Amniotic epithelial cell (primary cell): ENCODE measurements around the gene NCKIPSD.
"Not testable (repeated sequence)": the region's sequence is repeated elsewhere in the genome, so short reads cannot be mapped to it uniquely, and the experiment has no call there.

ENCODE experiments used
- DNase-seq: peaks from one replicate; pipeline ENCODE4 v3.0.0-alpha.2; 2010; ENCODE audit warnings: low read depth

The NCKIPSD gene

DNA sequence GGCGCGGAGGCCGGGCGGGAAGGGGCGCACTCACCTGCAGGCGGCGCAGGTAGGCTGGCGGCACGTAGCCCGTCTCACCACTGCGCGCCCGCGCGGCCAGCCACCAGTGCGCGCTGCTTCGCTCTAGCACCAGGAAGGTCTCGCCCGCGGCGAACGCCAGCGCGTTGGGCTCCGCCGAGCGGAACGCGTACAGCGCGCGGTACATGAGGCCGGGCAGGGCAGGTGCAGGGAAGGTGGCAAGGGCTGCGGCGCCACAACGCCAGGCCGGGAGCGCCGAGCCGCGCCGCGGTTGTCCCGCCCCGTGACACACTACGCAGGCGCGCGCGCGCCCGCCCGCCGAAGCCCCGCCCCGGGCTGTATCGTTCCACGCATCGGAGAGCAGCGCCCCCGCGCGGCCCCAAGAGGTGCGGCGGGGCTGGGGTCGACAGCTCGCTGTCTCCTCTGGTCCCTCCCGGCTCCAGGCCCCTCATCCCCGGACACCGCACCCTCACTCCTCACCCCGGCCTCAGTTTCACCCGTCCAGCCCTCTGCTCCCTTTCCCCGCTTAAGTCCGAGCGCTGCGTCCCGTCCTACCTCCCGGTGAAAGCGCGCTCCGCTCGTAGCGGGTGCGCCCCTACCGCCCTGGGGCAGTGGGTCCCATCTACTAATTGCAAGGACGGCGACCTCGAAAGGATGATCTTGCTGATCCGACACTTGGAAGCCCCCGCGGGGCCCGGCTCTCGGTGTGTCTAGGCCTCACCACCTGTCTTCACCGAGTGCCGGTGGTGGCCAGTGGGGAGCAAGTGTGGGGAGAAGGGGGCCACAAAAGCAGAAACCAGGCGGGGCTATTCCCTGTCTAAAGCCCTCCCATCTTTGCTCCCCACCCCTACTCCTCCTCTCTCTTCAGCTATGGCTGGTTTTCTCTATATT lies at the start of gene NCKIPSD:
Gene NCKIPSD, minus strand, starts transcription at position 313 of the 909 bp plus-strand sequence. Its CDS starts 108 bp downstream, at position 205.
- peak; percentile 59 for DNase-seq

DNA sequence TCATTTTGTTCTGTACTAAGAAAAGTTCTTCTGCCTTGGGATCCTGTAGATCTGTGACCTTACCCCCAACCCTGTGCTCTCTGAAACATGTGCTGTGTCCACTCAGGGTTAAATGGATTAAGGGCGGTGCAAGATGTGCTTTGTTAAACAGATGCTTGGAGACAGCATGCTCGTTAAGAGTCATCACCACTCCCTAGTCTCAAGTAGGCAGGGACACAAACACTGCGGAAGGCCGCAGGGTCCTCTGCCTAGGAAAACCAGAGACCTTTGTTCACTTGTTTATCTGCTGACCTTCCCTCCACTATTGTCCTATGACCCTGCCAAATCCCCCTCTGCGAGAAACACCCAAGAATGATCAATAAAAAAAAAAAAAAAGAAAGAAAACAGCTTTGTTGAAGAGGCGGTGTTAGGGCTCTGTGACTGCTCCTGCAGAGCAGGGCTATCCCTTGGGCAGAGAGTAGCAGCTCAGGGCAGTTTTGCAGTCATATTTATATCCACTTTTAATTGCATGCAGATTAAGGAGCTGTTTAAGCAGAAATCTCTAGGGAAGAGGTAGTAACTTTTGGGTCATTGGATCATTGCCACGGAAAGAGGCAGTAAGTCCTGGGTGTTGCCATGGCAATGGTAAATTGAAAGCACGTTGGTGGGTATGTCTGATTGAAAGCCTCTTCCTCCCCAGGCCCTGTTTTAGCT lies 49.5 kb upstream of the NCKIPSD start:
- DNase-seq: not testable (repeated sequence)

DNA sequence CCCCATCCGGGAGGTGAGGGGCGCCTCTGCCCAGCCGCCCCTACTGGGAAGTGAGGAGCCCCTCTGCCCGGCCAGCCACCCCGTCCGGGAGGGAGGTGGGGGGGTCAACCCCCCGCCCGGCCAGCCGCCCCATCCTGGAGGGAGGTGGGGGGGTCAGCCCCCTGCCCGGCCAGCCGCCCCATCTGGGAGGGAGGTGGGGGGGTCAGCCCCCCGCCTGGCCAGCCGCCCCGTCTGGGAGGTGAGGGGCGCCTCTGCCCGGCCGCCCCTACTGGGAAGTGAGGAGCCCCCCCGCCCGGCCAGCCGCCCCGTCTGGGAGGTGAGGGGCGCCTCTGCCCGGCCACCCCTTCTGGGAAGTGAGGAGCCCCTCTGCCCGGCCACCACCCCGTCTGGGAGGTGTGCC lies 48.8 kb upstream of the NCKIPSD start:
- not testable (repeated sequence) for DNase-seq

DNA sequence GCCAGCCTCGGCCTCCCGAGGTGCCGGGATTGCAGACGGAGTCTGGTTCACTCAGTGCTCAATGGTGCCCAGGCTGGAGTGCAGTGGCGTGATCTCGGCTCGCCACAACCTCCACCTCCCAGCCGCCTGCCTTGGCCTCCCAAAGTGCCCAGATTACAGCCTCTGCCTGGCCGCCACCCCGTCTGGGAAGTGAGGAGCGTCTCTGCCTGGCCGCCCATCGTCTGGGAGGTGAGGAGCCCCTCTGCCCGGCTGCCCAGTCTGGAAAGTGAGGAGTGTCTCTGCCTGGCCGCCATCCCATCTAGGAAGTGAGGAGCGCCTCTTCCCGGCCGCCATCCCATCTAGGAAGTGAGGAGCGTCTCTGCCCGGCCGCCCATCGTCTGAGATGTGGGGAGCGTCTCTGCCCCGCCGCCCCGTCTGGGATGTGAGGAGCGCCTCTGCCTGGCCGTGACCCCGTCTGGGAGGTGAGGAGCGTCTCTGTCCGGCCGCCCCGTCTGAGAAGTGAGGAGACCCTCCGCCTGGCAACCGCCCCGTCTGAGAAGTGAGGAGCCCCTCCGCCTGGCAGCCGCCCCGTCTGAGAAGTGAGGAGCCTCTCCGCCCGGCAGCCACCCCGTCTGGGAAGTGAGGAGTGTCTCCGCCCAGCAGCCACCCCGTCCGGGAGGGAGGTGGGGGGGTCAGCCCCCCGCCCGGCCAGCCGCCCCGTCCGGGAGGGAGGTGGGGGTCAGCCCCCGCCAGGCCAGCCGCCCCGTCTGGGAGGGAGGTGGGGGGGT lies 48.2 kb upstream of the NCKIPSD start:
- not testable (repeated sequence) for DNase-seq

DNA sequence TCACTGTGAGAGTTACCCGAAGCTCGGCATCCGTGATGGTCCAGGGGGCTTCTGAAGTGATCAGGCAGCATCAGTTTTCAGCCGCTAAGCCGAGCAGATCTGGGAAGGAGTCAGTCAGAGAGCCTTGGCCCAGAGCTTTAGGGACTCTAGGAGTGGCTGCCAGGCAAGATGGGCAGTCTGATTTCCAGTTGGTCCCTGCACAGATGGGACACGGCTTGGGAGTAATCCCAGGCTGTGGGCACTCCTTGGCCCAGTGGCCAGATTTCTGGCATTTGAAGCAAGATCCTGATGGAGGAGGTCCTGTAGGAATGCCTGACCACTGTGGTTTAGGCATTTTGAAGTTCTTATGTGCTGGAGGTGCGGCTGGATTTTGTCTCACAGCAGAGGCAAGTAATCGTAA lies 41.8 kb upstream of the NCKIPSD start:
- DNase-seq: no peak

DNA sequence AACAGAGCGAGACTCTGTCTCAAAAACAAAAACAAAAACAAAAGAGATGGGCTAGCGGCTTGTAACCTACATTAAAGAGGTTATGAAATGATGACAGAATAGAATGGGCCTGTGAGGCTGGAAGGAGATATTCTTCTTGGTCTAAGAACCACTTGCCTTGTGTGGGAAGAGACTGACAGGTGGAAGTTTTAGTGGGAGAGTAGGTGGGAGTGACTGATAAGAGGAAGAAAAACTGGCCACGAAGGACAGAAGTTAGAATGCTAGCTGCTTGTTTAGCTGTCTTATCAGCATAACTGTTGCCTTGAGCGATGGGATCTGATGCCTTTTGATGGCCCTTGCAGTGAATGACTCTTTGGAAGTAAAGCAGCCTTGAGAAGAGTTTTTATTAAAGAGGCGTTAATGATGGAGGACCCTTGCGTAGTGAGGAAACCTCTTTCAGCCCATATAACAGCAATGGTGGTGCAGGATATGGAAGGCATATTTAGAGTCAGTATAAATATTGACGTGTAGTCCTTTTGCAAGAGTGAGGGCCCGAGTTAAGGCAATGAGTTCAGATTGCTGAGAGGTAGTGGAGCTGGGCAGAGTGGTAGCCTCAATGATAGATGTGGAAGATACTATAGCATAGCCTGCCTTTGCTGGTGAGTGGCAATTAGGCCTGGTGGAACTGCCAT lies 39.6 kb upstream of the NCKIPSD start:
- peak; percentile 51 for DNase-seq

DNA sequence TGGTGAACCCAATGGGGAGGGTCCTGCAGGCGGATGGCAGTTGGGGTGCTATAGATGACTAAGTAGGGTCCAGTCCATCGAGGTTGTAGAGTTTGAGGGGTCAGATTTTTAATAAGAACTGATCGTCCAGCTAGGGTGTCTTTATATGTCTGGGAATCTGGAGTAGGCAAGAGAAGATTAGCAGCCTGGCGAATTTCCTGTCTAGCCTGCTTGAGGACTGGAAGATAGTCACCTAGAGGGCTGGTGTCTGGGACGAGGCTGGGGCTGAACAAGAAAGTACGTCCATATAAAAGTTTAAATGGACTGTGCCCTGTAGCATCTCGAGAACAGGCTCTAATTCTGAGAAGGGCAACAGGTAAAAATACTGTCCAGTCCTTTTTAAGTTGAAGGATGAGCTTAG lies 38.0 kb upstream of the NCKIPSD start:
- DNase-seq: no peak

DNA sequence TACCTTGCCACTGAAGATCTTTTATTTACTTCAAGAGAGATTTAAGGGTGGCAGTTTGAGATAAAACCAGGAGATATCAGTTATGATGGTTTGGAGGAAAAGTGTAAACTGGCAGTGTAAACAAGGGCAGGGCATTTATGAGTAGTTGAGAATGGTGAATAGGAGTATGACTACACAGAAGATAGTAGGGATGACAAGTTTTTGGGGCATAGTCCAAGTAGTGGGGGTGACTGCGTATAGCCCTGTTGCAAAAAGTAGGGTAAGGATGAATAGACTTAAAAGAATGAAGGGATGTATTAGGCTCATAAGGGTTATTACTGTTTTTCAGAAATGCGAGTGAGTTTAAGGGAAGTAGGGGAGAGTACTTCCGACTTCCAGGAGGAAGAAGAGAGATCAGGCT lies 37.6 kb upstream of the NCKIPSD start:
- not testable (repeated sequence) for DNase-seq

DNA sequence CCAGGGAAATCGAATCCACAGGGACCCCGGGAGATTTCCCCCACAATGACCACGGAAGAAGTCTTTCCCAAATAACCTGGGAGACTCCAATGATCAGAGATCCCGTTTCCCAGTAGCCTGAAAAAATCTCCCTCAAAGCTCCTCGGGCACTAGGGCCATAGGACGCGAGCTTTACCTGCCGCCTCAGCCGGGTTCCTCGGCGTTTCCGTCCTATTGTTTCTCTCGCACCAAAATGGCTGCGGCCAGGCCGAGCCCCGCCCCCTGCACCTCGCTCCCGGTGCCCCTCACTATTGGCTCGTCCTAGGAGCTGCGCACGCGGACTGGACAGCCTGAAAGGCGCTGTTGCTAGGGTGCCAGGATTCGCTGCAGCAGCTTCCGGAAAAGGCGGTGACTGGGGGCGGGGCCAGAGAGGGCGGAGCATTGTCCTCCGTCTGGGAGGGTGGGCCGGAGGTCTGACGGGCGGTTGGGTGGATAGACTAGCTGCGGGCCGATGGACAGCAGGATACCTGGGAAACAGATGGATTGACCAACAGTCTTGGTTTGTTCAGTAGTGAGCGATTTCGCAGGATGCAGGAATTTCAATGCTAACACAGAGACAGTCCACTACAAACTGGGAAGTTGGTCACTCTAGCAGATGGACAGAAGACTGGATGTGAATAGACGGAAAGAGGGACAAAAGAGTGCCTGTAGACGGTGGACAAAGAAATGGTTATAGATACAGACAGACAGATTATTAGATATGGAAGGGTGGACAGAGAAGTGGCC lies 31.4 kb upstream of the NCKIPSD start, which contains the start of gene IP6K2:
Gene IP6K2, minus strand, starts transcription at position 240 of the 765 bp plus-strand sequence. CDS start 21,930 bp downstream, outside the sequence.
- DNase-seq: peak; percentile 97

DNA sequence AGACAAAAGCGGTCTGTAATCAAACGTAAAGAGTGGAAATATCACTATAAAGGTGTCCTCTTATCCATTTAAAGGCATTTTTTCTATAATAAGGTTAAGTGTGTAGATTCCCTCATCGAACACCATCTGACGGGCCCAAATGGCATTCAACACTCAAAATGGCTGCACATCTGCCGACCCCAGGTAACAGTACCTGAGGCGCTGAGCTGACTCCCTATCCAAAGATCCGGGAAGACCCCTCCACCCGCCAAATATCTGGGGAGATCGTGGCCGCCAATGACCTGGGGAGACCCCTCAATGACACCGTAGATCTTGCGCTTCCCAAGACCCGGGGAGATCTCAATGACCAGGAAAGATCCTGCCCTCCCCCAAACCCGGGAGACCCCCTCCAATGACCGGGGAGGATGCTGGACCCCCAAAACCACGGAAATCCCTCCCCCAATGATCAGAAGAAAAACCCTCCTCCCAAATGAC lies 30.8 kb upstream of the NCKIPSD start:
- no peak for DNase-seq

DNA sequence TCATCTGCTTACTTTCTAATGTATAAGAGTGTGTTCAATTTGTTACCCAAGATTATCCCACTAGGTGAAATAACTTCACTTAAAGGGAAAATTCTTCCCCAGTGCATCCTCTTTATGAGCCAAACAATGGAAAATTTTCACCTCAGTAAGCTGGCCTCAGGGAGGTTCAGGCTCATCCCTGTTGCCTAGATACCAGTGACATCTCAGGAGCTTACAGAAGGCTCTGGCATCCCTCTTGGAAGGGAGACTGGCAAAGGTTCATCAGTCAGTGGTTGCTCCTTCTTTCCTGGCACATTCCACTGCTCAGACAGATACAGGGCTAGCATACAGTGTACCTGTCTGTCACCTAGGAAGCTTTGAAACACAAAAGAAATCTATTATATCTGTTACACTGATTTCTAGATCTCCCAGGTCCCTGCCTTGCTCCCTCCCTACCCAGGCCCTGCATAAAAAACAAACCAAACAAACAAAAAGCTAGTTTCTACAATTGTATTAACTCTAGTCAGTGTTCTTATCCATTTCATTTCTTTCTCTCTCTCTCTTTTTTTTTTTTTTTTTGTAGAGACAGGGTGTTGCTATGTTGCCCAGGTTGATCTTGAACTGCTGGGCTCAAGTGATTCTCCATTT lies 29.6 kb upstream of the NCKIPSD start:
- DNase-seq: peak; percentile 86

DNA sequence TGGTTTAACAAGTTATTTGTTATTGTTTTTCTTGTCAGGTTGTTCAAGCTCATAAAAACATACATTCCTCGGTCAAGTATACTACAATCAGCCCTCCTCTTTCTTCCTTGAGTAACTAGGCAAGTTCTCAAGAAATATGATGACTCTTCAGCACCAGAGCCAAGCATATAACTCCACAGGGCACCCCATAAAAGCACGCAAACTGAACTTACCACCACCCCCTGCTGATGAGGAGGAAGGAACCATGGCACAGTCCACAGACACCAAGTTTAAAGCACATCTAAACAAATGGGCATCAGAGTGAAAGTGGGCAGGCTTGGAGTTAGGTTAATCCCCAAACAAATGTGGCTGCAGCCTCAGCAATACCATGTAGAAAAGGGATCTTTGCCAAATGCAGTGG lies 26.0 kb upstream of the NCKIPSD start:
- no peak for DNase-seq

DNA sequence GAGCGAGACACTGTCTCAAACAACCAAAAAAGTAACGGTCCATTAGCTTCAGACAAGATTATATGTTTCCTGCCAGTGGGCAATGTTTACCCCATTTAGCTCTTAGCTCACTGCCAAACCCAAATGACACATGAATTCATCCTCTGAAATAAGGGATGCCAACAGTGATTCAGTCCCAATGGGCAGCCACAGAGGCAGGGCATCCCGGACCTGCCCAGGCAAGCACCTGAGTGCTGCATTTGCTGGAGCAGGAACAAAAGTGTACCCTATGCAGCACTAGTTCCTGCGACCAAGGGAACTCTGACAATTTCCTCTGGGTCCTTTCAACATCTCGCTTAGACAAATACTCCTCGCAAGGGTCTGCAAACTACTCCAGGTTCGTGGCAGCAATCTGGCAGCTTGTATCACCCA lies 23.3 kb upstream of the NCKIPSD start:
- no peak for DNase-seq

DNA sequence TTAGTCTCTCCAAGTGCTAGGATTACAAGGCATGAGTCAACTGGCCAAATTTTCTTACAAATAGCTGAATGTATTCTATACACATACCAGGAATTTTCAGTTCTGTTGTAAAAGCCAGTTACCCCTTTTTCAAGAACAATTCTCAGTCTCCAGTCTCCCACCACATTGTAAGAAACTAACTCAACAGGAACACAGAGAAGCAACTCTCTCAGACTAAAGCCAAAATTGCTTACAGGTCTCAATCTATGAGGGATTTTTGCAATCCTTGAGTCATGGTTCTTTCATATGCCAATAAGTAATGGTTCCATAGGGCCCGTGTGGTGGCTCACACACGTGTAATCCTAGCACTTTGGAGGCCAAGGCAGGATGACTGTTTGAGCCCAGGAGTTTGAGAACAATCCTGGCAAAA lies 22.8 kb upstream of the NCKIPSD start:
- peak; percentile 52 for DNase-seq

DNA sequence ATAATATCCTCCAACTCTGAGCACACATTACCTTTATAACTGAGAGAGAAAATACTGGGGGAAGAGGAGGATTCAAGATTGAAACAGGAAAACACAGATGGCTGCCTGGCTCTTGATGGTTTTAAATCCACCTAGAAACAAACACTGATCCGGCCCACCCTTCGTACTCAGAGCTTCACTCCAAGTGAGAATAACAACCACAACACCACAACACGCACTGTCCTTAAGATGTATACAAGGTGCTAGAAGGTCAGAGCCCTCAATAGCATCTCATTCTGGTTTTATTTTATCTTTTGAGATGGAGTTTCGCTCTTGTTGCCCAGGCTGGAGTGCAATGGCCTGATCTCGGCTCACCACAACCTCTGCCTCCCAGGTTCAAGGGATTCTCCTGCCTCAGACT lies 21.4 kb upstream of the NCKIPSD start:
- no peak for DNase-seq

DNA sequence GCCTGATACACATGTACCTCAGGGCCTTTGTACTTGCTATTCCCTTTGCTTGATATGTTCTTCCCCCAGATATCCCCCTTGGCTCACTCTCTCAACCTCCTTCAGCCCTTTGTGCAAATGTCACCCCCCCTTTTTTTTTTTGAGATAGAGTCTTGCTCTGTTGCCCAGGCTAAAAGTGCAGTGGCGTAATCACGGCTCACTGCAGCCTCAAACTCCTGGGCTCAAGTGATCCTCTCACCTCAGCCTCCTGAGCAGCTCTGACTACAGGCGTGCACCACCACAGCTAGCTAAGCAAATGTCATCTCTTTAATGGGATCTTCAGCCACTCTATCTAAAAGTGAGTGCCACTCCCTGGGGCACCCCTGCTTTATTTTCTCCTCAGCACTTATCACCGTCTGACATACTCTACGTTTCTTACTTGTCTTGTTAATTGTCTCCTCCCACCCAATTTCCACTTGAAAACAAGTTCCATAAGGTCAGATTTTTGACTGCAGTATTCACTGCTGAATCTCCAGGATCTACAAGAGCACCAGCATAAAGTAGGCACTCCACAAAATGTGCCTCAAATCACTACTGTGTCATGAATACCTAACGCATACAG lies 16.7 kb upstream of the NCKIPSD start:
- no peak for DNase-seq

DNA sequence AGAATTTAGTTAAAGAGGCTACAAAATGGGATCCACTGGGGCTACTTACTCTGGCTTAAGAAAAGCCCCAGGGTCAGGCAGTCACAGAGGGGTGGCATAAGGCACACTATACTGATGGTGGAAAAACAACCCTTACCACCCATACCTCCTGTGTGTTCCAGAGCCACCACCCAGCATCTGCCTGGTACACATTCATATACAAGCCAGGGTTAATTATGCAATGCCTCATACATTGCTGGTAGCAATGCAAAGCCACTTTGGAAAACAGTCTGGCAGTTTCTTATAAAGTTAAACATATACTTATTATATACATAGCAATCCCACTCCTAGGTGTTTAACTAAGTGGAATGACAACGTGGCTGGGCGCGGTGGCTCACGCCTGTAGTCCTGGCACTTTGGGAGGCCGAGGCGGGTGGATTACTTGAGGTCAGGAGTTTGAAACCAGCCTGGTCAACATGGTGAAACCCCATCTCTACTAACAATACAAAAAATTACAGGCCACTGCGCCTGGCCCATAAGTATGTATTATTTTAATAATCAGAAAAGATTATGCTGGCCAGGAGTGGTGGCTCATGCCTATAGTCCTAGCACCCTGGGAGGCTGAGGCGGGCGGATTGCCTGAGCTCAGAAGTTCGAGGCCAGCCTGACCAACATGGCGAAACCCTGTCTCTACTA lies 15.2 kb upstream of the NCKIPSD start:
- no peak for DNase-seq

DNA sequence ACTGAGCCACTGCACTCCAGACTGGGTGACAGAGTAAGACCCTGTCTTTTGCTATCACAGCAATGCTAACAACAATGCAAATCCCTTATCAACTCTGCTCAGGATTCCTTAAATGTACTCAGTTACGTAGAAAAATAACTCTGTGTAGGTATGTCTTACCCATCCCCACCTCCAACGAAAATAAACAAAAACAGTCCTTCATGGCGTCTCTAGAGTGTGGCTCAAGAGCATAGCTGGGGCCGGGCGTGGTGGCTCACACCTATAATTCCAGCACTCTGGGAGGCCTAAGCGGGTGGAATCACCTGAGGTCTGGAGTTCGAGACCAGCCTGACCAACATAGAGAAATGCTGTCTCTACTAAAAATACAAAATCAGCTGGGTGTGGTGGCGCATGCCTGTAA lies 13.2 kb upstream of the NCKIPSD start:
- DNase-seq: no peak

DNA sequence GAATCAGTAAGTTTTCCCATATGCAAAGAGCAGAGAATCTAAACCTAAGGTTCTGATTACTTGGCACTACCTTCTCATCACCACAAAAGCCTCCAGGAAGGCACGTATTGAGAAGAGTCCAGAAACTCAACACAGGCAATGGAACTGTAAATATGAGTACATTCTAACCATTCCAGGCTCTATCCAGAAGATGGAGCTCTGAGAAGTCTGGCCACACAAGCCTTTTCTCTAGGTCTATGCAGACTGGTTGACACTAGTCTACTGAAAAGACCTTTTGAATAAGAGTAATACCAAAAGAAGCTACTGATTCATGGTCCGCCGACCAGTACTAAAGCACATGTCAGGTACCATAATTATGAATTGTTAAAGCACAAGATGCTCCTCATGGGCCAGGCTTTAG lies 12.2 kb upstream of the NCKIPSD start:
- DNase-seq: no peak
